Measurements from ENCODE around the gene ACOT8.

The ACOT8 gene

GRCh38 chr20:45899046-45899835 is 42.0 kb upstream of the ACOT8 start:
- H3K27me3 ChIP-seq (replicated peaks) = no peaks in the 10 kb centered on the region
- peaks cover 44% of the 10 kb centered on the region for H3K36me3 ChIP-seq (replicated peaks)
- no peak for TF ChIP-seq CTCF (IDR thresholded peaks at IDR 0.05; ENCODE audit: low read depth, low read length, missing control alignments)
- in situ Hi-C loops (cut with HindIII; ENCODE audit: low pct_ligation_motif_present, low sequenced_read_pairs) = no loop called here
- H3K4me3 ChIP-seq (ENCODE audit: low read depth, low read length) = no peak overlapping the region
- DNase-seq = no peak
- H3K27ac ChIP-seq = no peak overlapping the region

- H3K4me3 ChIP-seq (ENCODE audit: low read depth, low read length) = no peak overlapping the region
- no peak for DNase-seq
- no peak overlapping the region for H3K27ac ChIP-seq
- in situ Hi-C loops (cut with HindIII; ENCODE audit: low pct_ligation_motif_present, low sequenced_read_pairs) = no loop called here
- TF ChIP-seq CTCF (IDR thresholded peaks at IDR 0.05; ENCODE audit: low read depth, low read length, missing control alignments) = no peak
- no peaks in the 10 kb centered on the region for H3K27me3 ChIP-seq (replicated peaks)
- peaks cover 44% of the 10 kb centered on the region for H3K36me3 ChIP-seq (replicated peaks)
These were observed 41.1 kb upstream of the ACOT8 start for GRCh38 chr20:45898285-45898684.

DNA sequence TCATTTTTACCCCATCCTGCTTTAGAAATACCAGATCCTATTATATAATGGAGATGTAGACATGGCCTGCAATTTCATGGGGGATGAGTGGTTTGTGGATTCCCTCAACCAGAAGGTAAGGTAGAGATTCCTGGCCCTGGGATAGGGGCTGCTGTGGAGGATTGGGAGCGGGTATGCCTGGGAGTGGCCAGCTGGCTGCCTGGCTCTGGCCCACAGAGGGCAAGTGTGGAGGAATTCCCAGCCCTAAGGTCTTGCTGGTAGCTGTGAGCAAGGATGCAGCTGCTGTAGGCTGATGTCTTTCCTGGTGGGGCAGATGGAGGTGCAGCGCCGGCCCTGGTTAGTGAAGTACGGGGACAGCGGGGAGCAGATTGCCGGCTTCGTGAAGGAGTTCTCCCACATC is 40.5 kb upstream of the ACOT8 start:
- in situ Hi-C loops (cut with HindIII; ENCODE audit: low pct_ligation_motif_present, low sequenced_read_pairs) = no loop called here
- H3K27ac ChIP-seq = no peak overlapping the region
- DNase-seq = no peak

GRCh38 chr20:45897289-45897688 is 40.1 kb upstream of the ACOT8 start:
- H3K27me3 ChIP-seq (replicated peaks) = no peaks in the 10 kb centered on the region
- DNase-seq = no peak
- H3K36me3 ChIP-seq (replicated peaks) = peaks cover 46% of the 10 kb centered on the region
- in situ Hi-C loops (cut with HindIII; ENCODE audit: low pct_ligation_motif_present, low sequenced_read_pairs) = no loop called here
- H3K4me3 ChIP-seq (ENCODE audit: low read depth, low read length) = no peak overlapping the region
- H3K27ac ChIP-seq = no peak overlapping the region
- TF ChIP-seq CTCF (IDR thresholded peaks at IDR 0.05; ENCODE audit: low read depth, low read length, missing control alignments) = no peak

More for the DNA sequence above, 40.5 kb upstream of the ACOT8 start:
- no peak for TF ChIP-seq CTCF (IDR thresholded peaks at IDR 0.05; ENCODE audit: low read depth, low read length, missing control alignments)
- no peaks in the 10 kb centered on the region for H3K27me3 ChIP-seq (replicated peaks)
- peaks cover 46% of the 10 kb centered on the region for H3K36me3 ChIP-seq (replicated peaks)
- no peak overlapping the region for H3K4me3 ChIP-seq (ENCODE audit: low read depth, low read length)

GRCh38 chr20:45896641-45897161 is 39.5 kb upstream of the ACOT8 start:
- H3K36me3 ChIP-seq (replicated peaks) = peaks cover 44% of the 10 kb centered on the region
- TF ChIP-seq CTCF (IDR thresholded peaks at IDR 0.05; ENCODE audit: low read depth, low read length, missing control alignments) = no peak

More at GRCh38 chr20:45896641-45897161, 39.5 kb upstream of the ACOT8 start:
- no peaks in the 10 kb centered on the region for H3K27me3 ChIP-seq (replicated peaks)
- in situ Hi-C loops (cut with HindIII; ENCODE audit: low pct_ligation_motif_present, low sequenced_read_pairs) = no loop called here
- no peak overlapping the region for H3K27ac ChIP-seq
- H3K4me3 ChIP-seq (ENCODE audit: low read depth, low read length) = no peak overlapping the region
- DNase-seq = no peak
